Uterus (tissue), 4 donors: ENCODE data around the gene SLC38A10. TPM values are rescaled to one million over a fixed set of nuclear protein-coding genes. Genes with fewer than 3 reads are reported as not detected.
A peak's percentile ranks its signal among the peaks of the same experiment; 100 is the strongest.

Experiments
- DNase-seq, 2 donors: peaks; one replicate each; pipeline ENCODE4 v3.0.0-alpha.2; 2019 to 2020
- H3K27ac ChIP-seq, 2 donors: fragments of 200-600 bp; sonication (generic); 1 replicate in 1 of 2; 2 replicates in 1 of 2; pipeline ENCODE4 v1.5.1; 2016 to 2018
- H3K27me3 ChIP-seq, 2 donors: fragments of 200-600 bp; sonication (generic); one replicate each; pipeline ENCODE4 v1.5.1; 2018 to 2019; ENCODE audit warnings: control low read depth in 1 of 2
- H3K36me3 ChIP-seq, 2 donors: fragments of 200-600 bp; sonication (generic); one replicate each; pipeline ENCODE4 v1.5.1; 2019; ENCODE audit warnings: control low read depth in 1 of 2
- H3K4me1 ChIP-seq, 2 donors: fragments of 200-600 bp; sonication (generic); one replicate each; pipeline ENCODE4 v1.5.1; 2018 to 2019; ENCODE audit warnings: control low read depth in 1 of 2
- H3K4me3 ChIP-seq, 2 donors: fragments of 200-600 bp; sonication (generic); 1 replicate in 1 of 2; 2 replicates in 1 of 2; pipeline ENCODE4 v1.5.1; 2018 to 2019; ENCODE audit warnings: mild to moderate bottlenecking in 1 of 2
- H3K9me3 ChIP-seq, 2 donors: fragments of 200-600 bp; sonication (generic); one replicate each; pipeline ENCODE4 v1.5.1; 2019; ENCODE audit warnings: control low read depth in 1 of 2
- CTCF ChIP-seq, 4 experiments: fragments of 200-600 bp in 2 of 4; fragments of 450-650 bp in 2 of 4; sonication (generic) in 2 of 4; IDR thresholded peaks; one replicate each; pipeline ENCODE4 v1.5.1; 2016 to 2019; ENCODE audit warnings: antibody characterized with exemption in 4 of 4, mild to moderate bottlenecking in 2 of 4, moderate library complexity in 1 of 4
- POLR2A ChIP-seq, 2 donors: fragments of 450-650 bp; IDR thresholded peaks; one replicate each; pipeline ENCODE4 v1.6.1; 2016; ENCODE audit warnings: antibody characterized with exemption in 2 of 2, mild to moderate bottlenecking in 1 of 2, moderate library complexity in 1 of 2
- intact Hi-C: fragments of 100-400 bp; cut with DNase I; formaldehyde crosslinking; loops from one replicate; pipeline ENCODE4 v1.15.1; 2023; ENCODE audit warnings: low total_unique reads
- total RNA-seq, 4 donors: library from RNA; depleted of rRNA in 3 of 4; stranded (reverse); fragments of >200 nt in 3 of 4; gene quantifications; one replicate each; pipeline versions ENCODE4 v1.1.0 to v1.2.4, GENCODE V29; 2014 to 2023
- donor health status: DM: yes; HTN: yes; CAD: no.

SLC38A10 gene
- total RNA-seq, 4 donors from 2014 or later: 50.7 to 55.4 (median 53.3) TPM

GRCh38 chr17:81278831-81279230 lies 16.3 kb downstream of the SLC38A10 start:
- Histone ChIP-seq H3K4me3 (no peak overlapping the region), H3K27ac (no peak overlapping the region), H3K27me3 (no peaks in the 10 kb centered on the region), H3K4me1 (no peaks in the 10 kb centered on the region), H3K36me3 (no peaks in the 10 kb centered on the region), H3K9me3 (no peaks in the 10 kb centered on the region)
- no peak for TF ChIP-seq CTCF (IDR thresholded peaks at IDR 0.05)
- TF ChIP-seq POLR2A (IDR thresholded peaks at IDR 0.05): no peak
- intact Hi-C loops: no loop called here
- DNase-seq: no peak

- intact Hi-C loops: no loop called here
- DNase-seq: peak in 1 of 2 donors; percentile 82
These were observed 17.0 kb downstream of the SLC38A10 start for GRCh38 chr17:81277946-81278693.

GRCh38 chr17:81277421-81277820 lies 17.7 kb downstream of the SLC38A10 start:
- Histone ChIP-seq H3K27me3 (no peaks in the 10 kb centered on the region), H3K4me1 (no peaks in the 10 kb centered on the region), H3K27ac (peak overlapping the region; percentile 29 to 33), H3K36me3 (no peaks in the 10 kb centered on the region), H3K9me3 (no peaks in the 10 kb centered on the region), H3K4me3 (peak overlapping the region in 1 of 2 donors; percentile 9)
- peak in 1 of 2 donors; percentile 53 for DNase-seq
- intact Hi-C loops: no loop called here
- TF ChIP-seq POLR2A (IDR thresholded peaks at IDR 0.05) (no peak), CTCF (IDR thresholded peaks at IDR 0.05) (no peak)

More at GRCh38 chr17:81277946-81278693, 17.0 kb downstream of the SLC38A10 start:
- H3K36me3 ChIP-seq: no peaks in the 10 kb centered on the region
- no peaks in the 10 kb centered on the region for H3K4me1 ChIP-seq
- H3K27me3 ChIP-seq: no peaks in the 10 kb centered on the region
- TF ChIP-seq CTCF (IDR thresholded peaks at IDR 0.05): no peak
- TF ChIP-seq POLR2A (IDR thresholded peaks at IDR 0.05): no peak
- H3K27ac ChIP-seq: peak overlapping the region; percentile 29 to 33
- H3K9me3 ChIP-seq: no peaks in the 10 kb centered on the region
- peak overlapping the region in 1 of 2 donors; percentile 9 for H3K4me3 ChIP-seq

GRCh38 chr17:81276781-81277180 lies 18.3 kb downstream of the SLC38A10 start:
- Histone ChIP-seq H3K4me1 (no peaks in the 10 kb centered on the region), H3K9me3 (no peaks in the 10 kb centered on the region), H3K27ac (no peak overlapping the region), H3K27me3 (no peaks in the 10 kb centered on the region), H3K36me3 (no peaks in the 10 kb centered on the region), H3K4me3 (no peak overlapping the region)
- TF ChIP-seq CTCF (IDR thresholded peaks at IDR 0.05) (no peak), POLR2A (IDR thresholded peaks at IDR 0.05) (no peak)
- intact Hi-C loops: no loop called here
- DNase-seq: no peak

- no peaks in the 10 kb centered on the region for H3K4me1 ChIP-seq
- no peak for TF ChIP-seq CTCF (IDR thresholded peaks at IDR 0.05)
- TF ChIP-seq POLR2A (IDR thresholded peaks at IDR 0.05): no peak
- DNase-seq: no peak
- H3K27ac ChIP-seq: no peak overlapping the region
- intact Hi-C loops: no loop called here
- H3K4me3 ChIP-seq: no peak overlapping the region
- H3K36me3 ChIP-seq: no peaks in the 10 kb centered on the region
- H3K27me3 ChIP-seq: no peaks in the 10 kb centered on the region
- no peaks in the 10 kb centered on the region for H3K9me3 ChIP-seq
These were observed 20.6 kb downstream of the SLC38A10 start for GRCh38 chr17:81274471-81274855.
